DOHH2 (cell line): Measurements from ENCODE around the gene FBLN1.

Experiments
- CTCF ChIP-seq: fragments of 200-600 bp; sonication (generic); IDR thresholded peaks from one replicate; pipeline ENCODE4 v1.5.1; 2014; ENCODE audit warnings: antibody characterized with exemption, mild to moderate bottlenecking, low read depth, low read length; ENCODE audit not compliant: poor library complexity, severe bottlenecking
- EZH2phosphoT487 ChIP-seq: fragments of 200-600 bp; sonication (generic); IDR thresholded peaks from 2 replicates; pipeline ENCODE4 v1.6.1; 2017; ENCODE audit warnings: borderline replicate concordance, mild to moderate bottlenecking, antibody characterized with exemption, low read length, moderate library complexity, mixed read lengths

GRCh38 chr22:45639747-45640102 is 137.0 kb downstream of the FBLN1 start:
- TF ChIP-seq EZH2phosphoT487 (no peak), CTCF (no peak)
